GM23338 (cell line): ENCODE results near the gene KRTAP5-2. TPM values are rescaled to one million over a fixed set of nuclear protein-coding genes. Genes with fewer than 3 reads are reported as not detected.
A peak's percentile ranks its signal among the peaks of the same experiment; 100 is the strongest.
"Not testable (repeated sequence)": the region's sequence is repeated elsewhere in the genome, so short reads cannot be mapped to it uniquely, and the experiment has no call there.

Experiments used
- ATAC-seq: fragments of 200-7000 bp; cut with Tn5 transposase; 3 replicates; pipeline ENCODE4 v1.9.1; 2020
- DNase-seq: peaks from one replicate; pipeline ENCODE4 v3.0.0-alpha.2; 2015; ENCODE audit warnings: low spot score
- H2AFZ ChIP-seq: fragments of 200-600 bp; sonication (generic); 2 replicates; pipeline ENCODE4 v1.8.0; 2016; ENCODE audit warnings: antibody characterized with exemption, mild to moderate bottlenecking, moderate library complexity
- H3F3A ChIP-seq: fragments of 200-600 bp; sonication (generic); replicated peaks from 2 replicates; pipeline ENCODE4 v1.8.0; 2017; ENCODE audit warnings: antibody characterized with exemption, mixed run types, low read depth
- H3K27ac ChIP-seq: fragments of 200-600 bp; sonication (generic); 2 replicates; pipeline ENCODE4 v1.6.1; 2016; ENCODE audit warnings: low read depth
- H3K27me3 ChIP-seq: fragments of 200-600 bp; sonication (generic); 2 replicates; pipeline ENCODE4 v1.8.0; 2016; ENCODE audit warnings: mild to moderate bottlenecking, mixed run types, moderate library complexity; ENCODE audit not compliant: insufficient read depth
- H3K36me3 ChIP-seq: fragments of 200-600 bp; sonication (generic); 2 replicates; pipeline ENCODE4 v1.8.0; 2016; ENCODE audit warnings: mild to moderate bottlenecking; ENCODE audit not compliant: insufficient read depth
- H3K4me1 ChIP-seq: fragments of 200-600 bp; sonication (generic); 2 replicates; pipeline ENCODE4 v1.8.0; 2016; ENCODE audit warnings: mild to moderate bottlenecking, moderate library complexity; ENCODE audit not compliant: insufficient read depth
- H3K4me2 ChIP-seq: fragments of 200-600 bp; sonication (generic); 2 replicates; pipeline ENCODE4 v1.7.1; 2017; ENCODE audit warnings: mixed run types
- H3K4me3 ChIP-seq: fragments of 200-600 bp; sonication (generic); 2 replicates; pipeline ENCODE4 v1.6.1; 2016; ENCODE audit warnings: mixed run types
- H3K79me2 ChIP-seq: fragments of 200-600 bp; sonication (generic); replicated peaks from 2 replicates; pipeline ENCODE4 v1.8.0; 2017; ENCODE audit warnings: mild to moderate bottlenecking; ENCODE audit not compliant: insufficient read depth
- H3K9me2 ChIP-seq: fragments of 200-600 bp; sonication (generic); 2 replicates; pipeline ENCODE4 v1.8.0; 2017; ENCODE audit not compliant: insufficient read depth
- H4K20me1 ChIP-seq: fragments of 200-600 bp; sonication (generic); replicated peaks from 2 replicates; pipeline ENCODE4 v1.8.0; 2017; ENCODE audit warnings: mild to moderate bottlenecking; ENCODE audit not compliant: insufficient read depth
- H3K27ac Mint-ChIP-seq: 2 replicates; pipeline ENCODE4 v1.8.0; 2020; ENCODE audit warnings: inconsistent platforms, mild to moderate bottlenecking, moderate library complexity, mixed read lengths
- H3K27me3 Mint-ChIP-seq: 3 replicates; pipeline ENCODE4 v1.8.0; 2022; ENCODE audit warnings: low read depth, mild to moderate bottlenecking, moderate library complexity, mixed read lengths, inconsistent platforms; ENCODE audit not compliant: insufficient read depth, poor library complexity
- H3K36me3 Mint-ChIP-seq: 3 replicates; pipeline ENCODE4 v1.8.0; 2021; ENCODE audit warnings: low read depth, mild to moderate bottlenecking, inconsistent platforms, moderate library complexity, mixed read lengths
- H3K4me1 Mint-ChIP-seq: 3 replicates; pipeline ENCODE4 v1.8.0; 2020; ENCODE audit warnings: mild to moderate bottlenecking, inconsistent platforms, mixed read lengths
- H3K4me3 Mint-ChIP-seq: 3 replicates; pipeline ENCODE4 v1.8.0; 2021; ENCODE audit warnings: moderate library complexity, mild to moderate bottlenecking, inconsistent platforms, mixed read lengths
- H3K9me3 Mint-ChIP-seq: 3 replicates; pipeline ENCODE4 v1.8.0; 2020; ENCODE audit warnings: moderate library complexity, mild to moderate bottlenecking, inconsistent platforms, mixed read lengths
- ETS1 ChIP-seq: IDR thresholded peaks from 2 replicates; pipeline ENCODE4 v1.6.1; 2016; ENCODE audit warnings: antibody characterized with exemption
- POLR2AphosphoS5 ChIP-seq: IDR thresholded peaks from 2 replicates; pipeline ENCODE4 v1.6.1; 2016; ENCODE audit warnings: antibody characterized with exemption, low read depth
- REST ChIP-seq: IDR thresholded peaks from one replicate; pipeline ENCODE4 v1.6.1; 2018; ENCODE audit warnings: antibody characterized with exemption; ENCODE audit not compliant: unreplicated experiment
- STAT1 ChIP-seq: IDR thresholded peaks from one replicate; pipeline ENCODE4 v1.6.1; 2016; ENCODE audit warnings: antibody characterized with exemption; ENCODE audit not compliant: unreplicated experiment
- ZNF114 ChIP-seq: fragments of 250-450 bp; sonication (Bioruptor Pico); IDR thresholded peaks from 2 replicates; pipeline ENCODE4 v1.5.0; 2020; ENCODE audit warnings: mild to moderate bottlenecking, moderate library complexity
- ZNF331 ChIP-seq: fragments of 250-450 bp; sonication (Bioruptor Pico); IDR thresholded peaks from 2 replicates; pipeline ENCODE4 v1.5.0; 2020; ENCODE audit warnings: low read depth, mild to moderate bottlenecking, moderate library complexity
- polyA plus RNA-seq: library from polyadenylated mRNA; unstranded; fragments of >200 nt; fragmentation: Nextera tagmentation; extraction: Ambion mirVana; gene quantifications from 2 replicates; pipeline ENCODE4 v1.2.1, GENCODE V29; 2016
- total RNA-seq: library from RNA; depleted of rRNA; stranded (reverse); fragments of >200 nt; shearing (Covaris generic); gene quantifications from 2 replicates; pipeline ENCODE4 v1.2.3, GENCODE V29; 2014
- TF ChIP-seq, protein P1 (sequence below), 2 experiments: fragments of 200-600 bp in 1 of 2; sonication (generic) in 1 of 2; conservative IDR thresholded peaks; 2 replicates each; pipeline versions ENCODE4 v1.5.1 to v1.6.1; 2016 to 2017; ENCODE audit warnings: antibody characterized with exemption in 2 of 2, low read depth in 2 of 2, mild to moderate bottlenecking in 2 of 2, moderate library complexity in 1 of 2

Gene KRTAP5-2
- total and polyA plus RNA-seq, 2 experiments from 2014 or later: not detected

GRCh38 chr11:1601663-1602062 lies 3.6 kb upstream of the KRTAP5-2 start:
- H3K4me2 ChIP-seq, H3K79me2 ChIP-seq, H2AFZ ChIP-seq, H3F3A ChIP-seq, H3K27me3 ChIP-seq, ATAC-seq, H3K4me3 Mint-ChIP-seq, H3K27ac Mint-ChIP-seq, H3K27ac ChIP-seq, H3K4me1 ChIP-seq, H3K36me3 ChIP-seq, H3K36me3 Mint-ChIP-seq, H4K20me1 ChIP-seq, H3K4me3 ChIP-seq, H3K9me2 ChIP-seq, DNase-seq: not testable (repeated sequence)
- H3K9me3 Mint-ChIP-seq: peaks cover 22% of the 10 kb centered on the region; the same call in 2 of the 3 replicates
- H3K27me3 Mint-ChIP-seq: peaks cover 12% of the 10 kb centered on the region
- peaks cover 19% of the 10 kb centered on the region for H3K4me1 Mint-ChIP-seq

GRCh38 chr11:1600626-1601025 lies 2.5 kb upstream of the KRTAP5-2 start:
- no peak for ATAC-seq

More at GRCh38 chr11:1600626-1601025, 2.5 kb upstream of the KRTAP5-2 start:
- TF ChIP-seq POLR2AphosphoS5 (no peak), ZNF114 (CRISPR knock-in tag) (no peak), STAT1 (no peak), REST (no peak), ETS1 (no peak), ZNF331 (CRISPR knock-in tag) (no peak)
- TF ChIP-seq, protein P1, sequence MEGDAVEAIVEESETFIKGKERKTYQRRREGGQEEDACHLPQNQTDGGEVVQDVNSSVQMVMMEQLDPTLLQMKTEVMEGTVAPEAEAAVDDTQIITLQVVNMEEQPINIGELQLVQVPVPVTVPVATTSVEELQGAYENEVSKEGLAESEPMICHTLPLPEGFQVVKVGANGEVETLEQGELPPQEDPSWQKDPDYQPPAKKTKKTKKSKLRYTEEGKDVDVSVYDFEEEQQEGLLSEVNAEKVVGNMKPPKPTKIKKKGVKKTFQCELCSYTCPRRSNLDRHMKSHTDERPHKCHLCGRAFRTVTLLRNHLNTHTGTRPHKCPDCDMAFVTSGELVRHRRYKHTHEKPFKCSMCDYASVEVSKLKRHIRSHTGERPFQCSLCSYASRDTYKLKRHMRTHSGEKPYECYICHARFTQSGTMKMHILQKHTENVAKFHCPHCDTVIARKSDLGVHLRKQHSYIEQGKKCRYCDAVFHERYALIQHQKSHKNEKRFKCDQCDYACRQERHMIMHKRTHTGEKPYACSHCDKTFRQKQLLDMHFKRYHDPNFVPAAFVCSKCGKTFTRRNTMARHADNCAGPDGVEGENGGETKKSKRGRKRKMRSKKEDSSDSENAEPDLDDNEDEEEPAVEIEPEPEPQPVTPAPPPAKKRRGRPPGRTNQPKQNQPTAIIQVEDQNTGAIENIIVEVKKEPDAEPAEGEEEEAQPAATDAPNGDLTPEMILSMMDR (conservative IDR thresholded peaks at IDR 0.05; ENCODE audit: low read depth in 2 of 2): no peak
- no peak overlapping the region for H3K27ac Mint-ChIP-seq
- no peaks in the 10 kb centered on the region for H4K20me1 ChIP-seq
- H3F3A ChIP-seq: peaks cover 13% of the 10 kb centered on the region; the same call in 1 of the 2 replicates
- H3K27me3 ChIP-seq: no peaks in the 10 kb centered on the region
- no peaks in the 10 kb centered on the region for H3K9me2 ChIP-seq
- no peaks in the 10 kb centered on the region for H3K36me3 ChIP-seq
- DNase-seq: no peak
- peaks cover 5% of the 10 kb centered on the region; the same call in 1 of the 3 replicates for H3K36me3 Mint-ChIP-seq
- H3K4me3 ChIP-seq: no peak overlapping the region
- H3K27me3 Mint-ChIP-seq: peaks cover 13% of the 10 kb centered on the region
- H3K79me2 ChIP-seq: no peaks in the 10 kb centered on the region
- H3K4me1 ChIP-seq: peaks cover 17% of the 10 kb centered on the region
- H3K4me1 Mint-ChIP-seq: peaks cover 27% of the 10 kb centered on the region
- H3K4me2 ChIP-seq: peak overlapping the region; percentile 23; the same call in 1 of the 2 replicates
- H2AFZ ChIP-seq: no peak overlapping the region
- H3K27ac ChIP-seq: no peak overlapping the region
- no peak overlapping the region for H3K4me3 Mint-ChIP-seq
- H3K9me3 Mint-ChIP-seq: peaks cover 22% of the 10 kb centered on the region; the same call in 2 of the 3 replicates
